OCI-LY7 (cell line): ENCODE measurements around the gene CABP1.

Experiments
- CTCF ChIP-seq: fragments of 200-600 bp; sonication (generic); conservative IDR thresholded peaks from 2 replicates; pipeline ENCODE4 v1.5.1; 2014; ENCODE audit warnings: mild to moderate bottlenecking, antibody characterized with exemption, low read length, moderate library complexity, mixed read lengths
- EZH2phosphoT487 ChIP-seq: fragments of 200-600 bp; sonication (generic); IDR thresholded peaks from 2 replicates; pipeline ENCODE4 v1.6.1; 2018; ENCODE audit warnings: low read depth, borderline replicate concordance, mild to moderate bottlenecking, mixed run types, antibody characterized with exemption, low read length, moderate library complexity, mixed read lengths

- TF ChIP-seq EZH2phosphoT487 (no peak), CTCF (peak; percentile 75)
Measured at GRCh38 chr12:120625557-120626419, 14.6 kb upstream of the CABP1 start.
